HEK293 (cell line): ENCODE results near the gene EFCAB14.

Experiments used
- CTCF ChIA-PET: fragments of 350-600 bp; formaldehyde crosslinking; extraction: SDS; loops from one replicate; lab custom pipeline; 2021; ENCODE audit warnings: antibody characterized with exemption; lab: Yijun Ruan, JAX
- POLR2A ChIA-PET: fragments of 300-600 bp; formaldehyde crosslinking; extraction: SDS; loops from one replicate; lab custom pipeline; 2020; ENCODE audit warnings: antibody characterized with exemption, inconsistent platforms; lab: Yijun Ruan, JAX
- H3K27ac ChIP-seq: fragments of 200-500 bp; sonication (Bioruptor generic); 2 replicates; pipeline ENCODE4 v1.5.1; 2014; ENCODE audit warnings: low read depth, low read length, control low read depth, inconsistent platforms; ENCODE audit errors: extremely low read depth
- H3K36me3 ChIP-seq, 2 experiments: fragments of 200-500 bp in 1 of 2; sonication (Bioruptor generic) in 1 of 2; 1 replicate in 1 of 2; 2 replicates in 1 of 2; pipeline ENCODE4 v1.5.1; 2014 to 2017; ENCODE audit warnings: inconsistent platforms in 2 of 2, low read length in 2 of 2; ENCODE audit not compliant: control insufficient read depth in 2 of 2, insufficient read depth in 1 of 2
- H3K4me1 ChIP-seq: fragments of 200-500 bp; sonication (Bioruptor generic); 2 replicates; pipeline ENCODE4 v1.5.1; 2014; ENCODE audit warnings: mild to moderate bottlenecking, low read length, inconsistent platforms; ENCODE audit not compliant: control insufficient read depth, insufficient read depth
- H3K4me3 ChIP-seq: 2 replicates; pipeline ENCODE4 v1.5.1; 2011; ENCODE audit warnings: low read depth, mild to moderate bottlenecking, control low read depth, low read length, moderate library complexity
- H3K9me3 ChIP-seq: fragments of 200-500 bp; sonication (Bioruptor generic); 2 replicates; pipeline ENCODE4 v1.5.1; 2014; ENCODE audit warnings: low read depth, low read length, inconsistent platforms; ENCODE audit not compliant: control insufficient read depth, insufficient read depth
- BCL11A ChIP-seq: fragments of 450-650 bp; formaldehyde crosslinking; IDR thresholded peaks from 2 replicates; pipeline ENCODE4 v1.5.1; 2016; ENCODE audit warnings: low read depth, missing biosample characterization, missing genetic modification characterization
- GLI2 ChIP-seq: fragments of 450-650 bp; formaldehyde crosslinking; IDR thresholded peaks from 2 replicates; pipeline ENCODE4; 2017; ENCODE audit warnings: missing biosample characterization, missing genetic modification characterization, low read depth, borderline replicate concordance
- GLIS1 ChIP-seq: fragments of 450-650 bp; formaldehyde crosslinking; IDR thresholded peaks from 2 replicates; pipeline ENCODE4 v1.5.1; 2016; ENCODE audit warnings: missing biosample characterization, missing genetic modification characterization
- GLIS2 ChIP-seq: fragments of 450-650 bp; formaldehyde crosslinking; IDR thresholded peaks from 2 replicates; pipeline ENCODE4 v1.5.1; 2016; ENCODE audit warnings: missing biosample characterization, missing genetic modification characterization
- KLF16 ChIP-seq: fragments of 450-650 bp; formaldehyde crosslinking; IDR thresholded peaks from 2 replicates; pipeline ENCODE4 v1.5.1; 2017; ENCODE audit warnings: missing biosample characterization, missing genetic modification characterization
- SP7 ChIP-seq: fragments of 450-650 bp; formaldehyde crosslinking; IDR thresholded peaks from 2 replicates; pipeline ENCODE4 v1.5.1; 2016; ENCODE audit warnings: missing biosample characterization, missing genetic modification characterization
- ZNF10 ChIP-seq: fragments of 450-650 bp; formaldehyde crosslinking; IDR thresholded peaks from 2 replicates; pipeline ENCODE4 v1.5.1; 2017; ENCODE audit warnings: missing biosample characterization, missing genetic modification characterization
- ZNF132 ChIP-seq: fragments of 450-650 bp; formaldehyde crosslinking; IDR thresholded peaks from 2 replicates; pipeline ENCODE4 v1.5.1; 2017; ENCODE audit warnings: missing biosample characterization, missing genetic modification characterization, borderline replicate concordance
- ZNF175 ChIP-seq: fragments of 450-650 bp; formaldehyde crosslinking; IDR thresholded peaks from 2 replicates; pipeline ENCODE4 v1.5.1; 2016; ENCODE audit warnings: missing biosample characterization, missing genetic modification characterization
- ZNF184 ChIP-seq: fragments of 450-650 bp; IDR thresholded peaks from 2 replicates; pipeline ENCODE4 v1.5.1; 2018; ENCODE audit warnings: missing biosample characterization, mild to moderate bottlenecking, missing genetic modification characterization
- ZNF202 ChIP-seq: fragments of 450-650 bp; formaldehyde crosslinking; IDR thresholded peaks from 2 replicates; pipeline ENCODE4 v1.5.1; 2016; ENCODE audit warnings: missing biosample characterization, missing genetic modification characterization, borderline replicate concordance
- ZNF23 ChIP-seq: fragments of 450-650 bp; formaldehyde crosslinking; IDR thresholded peaks from 2 replicates; pipeline ENCODE4 v1.5.1; 2016; ENCODE audit warnings: missing biosample characterization, missing genetic modification characterization, borderline replicate concordance
- ZNF248 ChIP-seq: fragments of 450-650 bp; formaldehyde crosslinking; IDR thresholded peaks from 2 replicates; pipeline ENCODE4 v1.5.1; 2017; ENCODE audit warnings: missing biosample characterization, missing genetic modification characterization
- ZNF394 ChIP-seq: fragments of 450-650 bp; formaldehyde crosslinking; IDR thresholded peaks from 2 replicates; pipeline ENCODE4 v1.5.1; 2016; ENCODE audit warnings: missing biosample characterization, missing genetic modification characterization, mild to moderate bottlenecking, moderate library complexity, borderline replicate concordance
- ZNF501 ChIP-seq: fragments of 450-650 bp; formaldehyde crosslinking; IDR thresholded peaks from 2 replicates; pipeline ENCODE4 v1.5.1; 2016; ENCODE audit warnings: missing biosample characterization, missing genetic modification characterization
- ZSCAN30 ChIP-seq: fragments of 450-650 bp; IDR thresholded peaks from 2 replicates; pipeline ENCODE4 v1.5.1; 2018; ENCODE audit warnings: missing biosample characterization, mild to moderate bottlenecking, missing genetic modification characterization, moderate library complexity
- TF ChIP-seq, protein P1 (sequence below): fragments of 450-650 bp; formaldehyde crosslinking; conservative IDR thresholded peaks from 2 replicates; pipeline ENCODE4 v1.5.1; 2016; ENCODE audit warnings: low read depth, missing biosample characterization, missing genetic modification characterization
- TF ChIP-seq, protein P2 (sequence below): fragments of 450-650 bp; formaldehyde crosslinking; IDR thresholded peaks from 2 replicates; pipeline ENCODE4 v1.5.1; 2016; ENCODE audit warnings: missing biosample characterization, missing genetic modification characterization
- TF ChIP-seq, protein P3 (sequence below): fragments of 450-650 bp; formaldehyde crosslinking; IDR thresholded peaks from 2 replicates; pipeline ENCODE4 v1.5.1; 2016; ENCODE audit warnings: missing biosample characterization, missing genetic modification characterization
- TF ChIP-seq, protein P4 (sequence below): fragments of 450-650 bp; formaldehyde crosslinking; IDR thresholded peaks from 2 replicates; pipeline ENCODE4 v1.5.1; 2017; ENCODE audit warnings: missing biosample characterization, missing genetic modification characterization

EFCAB14 gene

DNA sequence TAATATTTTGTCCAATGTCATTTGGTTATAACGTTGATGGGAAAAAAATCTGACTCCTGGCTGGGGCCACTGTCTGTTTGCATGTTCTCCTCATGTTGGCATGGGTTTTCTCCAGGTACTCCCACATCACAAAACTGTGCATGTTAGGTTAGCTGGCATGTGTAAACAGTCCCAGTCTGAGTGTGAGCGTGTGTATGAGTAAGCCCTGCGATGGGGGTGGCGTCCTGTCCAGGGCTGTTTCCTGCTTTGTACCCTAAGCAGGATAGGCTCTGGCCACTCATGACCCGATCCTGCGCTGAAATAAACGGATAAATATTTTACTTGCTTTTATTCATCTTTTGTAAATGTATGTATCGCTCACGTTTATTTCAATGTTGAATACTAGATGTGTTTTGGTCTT, 13.5 kb downstream of the EFCAB14 start (continued):
- TF ChIP-seq, protein P1, sequence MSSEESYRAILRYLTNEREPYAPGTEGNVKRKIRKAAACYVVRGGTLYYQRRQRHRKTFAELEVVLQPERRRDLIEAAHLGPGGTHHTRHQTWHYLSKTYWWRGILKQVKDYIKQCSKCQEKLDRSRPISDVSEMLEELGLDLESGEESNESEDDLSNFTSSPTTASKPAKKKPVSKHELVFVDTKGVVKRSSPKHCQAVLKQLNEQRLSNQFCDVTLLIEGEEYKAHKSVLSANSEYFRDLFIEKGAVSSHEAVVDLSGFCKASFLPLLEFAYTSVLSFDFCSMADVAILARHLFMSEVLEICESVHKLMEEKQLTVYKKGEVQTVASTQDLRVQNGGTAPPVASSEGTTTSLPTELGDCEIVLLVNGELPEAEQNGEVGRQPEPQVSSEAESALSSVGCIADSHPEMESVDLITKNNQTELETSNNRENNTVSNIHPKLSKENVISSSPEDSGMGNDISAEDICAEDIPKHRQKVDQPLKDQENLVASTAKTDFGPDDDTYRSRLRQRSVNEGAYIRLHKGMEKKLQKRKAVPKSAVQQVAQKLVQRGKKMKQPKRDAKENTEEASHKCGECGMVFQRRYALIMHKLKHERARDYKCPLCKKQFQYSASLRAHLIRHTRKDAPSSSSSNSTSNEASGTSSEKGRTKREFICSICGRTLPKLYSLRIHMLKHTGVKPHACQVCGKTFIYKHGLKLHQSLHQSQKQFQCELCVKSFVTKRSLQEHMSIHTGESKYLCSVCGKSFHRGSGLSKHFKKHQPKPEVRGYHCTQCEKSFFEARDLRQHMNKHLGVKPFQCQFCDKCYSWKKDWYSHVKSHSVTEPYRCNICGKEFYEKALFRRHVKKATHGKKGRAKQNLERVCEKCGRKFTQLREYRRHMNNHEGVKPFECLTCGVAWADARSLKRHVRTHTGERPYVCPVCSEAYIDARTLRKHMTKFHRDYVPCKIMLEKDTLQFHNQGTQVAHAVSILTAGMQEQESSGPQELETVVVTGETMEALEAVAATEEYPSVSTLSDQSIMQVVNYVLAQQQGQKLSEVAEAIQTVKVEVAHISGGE (tag by site-specific recombination), result no peak

- ChIA-PET POLR2A (no interaction called here), CTCF (interaction anchor here (0.6 to 1.0 kb wide), 4 partner anchors 12 to 363 kb away, joined by 3 to 4 read pairs (median 4); no protein-coding TSS in a partner anchor)
- Histone ChIP-seq H3K4me3 (no peak overlapping the region), H3K9me3 (no peaks in the 10 kb centered on the region), H3K36me3 (peaks cover 25 to 87% of the 10 kb centered on the region in 2 experiments), H3K27ac (no peak overlapping the region), H3K4me1 (no peaks in the 10 kb centered on the region)
- TF ChIP-seq, protein P2, sequence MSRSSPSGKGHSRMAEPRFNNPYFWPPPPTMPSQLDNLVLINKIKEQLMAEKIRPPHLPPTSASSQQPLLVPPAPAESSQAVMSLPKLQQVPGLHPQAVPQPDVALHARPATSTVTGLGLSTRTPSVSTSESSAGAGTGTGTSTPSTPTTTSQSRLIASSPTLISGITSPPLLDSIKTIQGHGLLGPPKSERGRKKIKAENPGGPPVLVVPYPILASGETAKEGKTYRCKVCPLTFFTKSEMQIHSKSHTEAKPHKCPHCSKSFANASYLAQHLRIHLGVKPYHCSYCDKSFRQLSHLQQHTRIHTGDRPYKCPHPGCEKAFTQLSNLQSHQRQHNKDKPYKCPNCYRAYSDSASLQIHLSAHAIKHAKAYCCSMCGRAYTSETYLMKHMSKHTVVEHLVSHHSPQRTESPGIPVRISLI (tag by site-specific recombination), result peak; percentile 37; the same call in 1 of the 2 replicates
- TF ChIP-seq, protein P3, sequence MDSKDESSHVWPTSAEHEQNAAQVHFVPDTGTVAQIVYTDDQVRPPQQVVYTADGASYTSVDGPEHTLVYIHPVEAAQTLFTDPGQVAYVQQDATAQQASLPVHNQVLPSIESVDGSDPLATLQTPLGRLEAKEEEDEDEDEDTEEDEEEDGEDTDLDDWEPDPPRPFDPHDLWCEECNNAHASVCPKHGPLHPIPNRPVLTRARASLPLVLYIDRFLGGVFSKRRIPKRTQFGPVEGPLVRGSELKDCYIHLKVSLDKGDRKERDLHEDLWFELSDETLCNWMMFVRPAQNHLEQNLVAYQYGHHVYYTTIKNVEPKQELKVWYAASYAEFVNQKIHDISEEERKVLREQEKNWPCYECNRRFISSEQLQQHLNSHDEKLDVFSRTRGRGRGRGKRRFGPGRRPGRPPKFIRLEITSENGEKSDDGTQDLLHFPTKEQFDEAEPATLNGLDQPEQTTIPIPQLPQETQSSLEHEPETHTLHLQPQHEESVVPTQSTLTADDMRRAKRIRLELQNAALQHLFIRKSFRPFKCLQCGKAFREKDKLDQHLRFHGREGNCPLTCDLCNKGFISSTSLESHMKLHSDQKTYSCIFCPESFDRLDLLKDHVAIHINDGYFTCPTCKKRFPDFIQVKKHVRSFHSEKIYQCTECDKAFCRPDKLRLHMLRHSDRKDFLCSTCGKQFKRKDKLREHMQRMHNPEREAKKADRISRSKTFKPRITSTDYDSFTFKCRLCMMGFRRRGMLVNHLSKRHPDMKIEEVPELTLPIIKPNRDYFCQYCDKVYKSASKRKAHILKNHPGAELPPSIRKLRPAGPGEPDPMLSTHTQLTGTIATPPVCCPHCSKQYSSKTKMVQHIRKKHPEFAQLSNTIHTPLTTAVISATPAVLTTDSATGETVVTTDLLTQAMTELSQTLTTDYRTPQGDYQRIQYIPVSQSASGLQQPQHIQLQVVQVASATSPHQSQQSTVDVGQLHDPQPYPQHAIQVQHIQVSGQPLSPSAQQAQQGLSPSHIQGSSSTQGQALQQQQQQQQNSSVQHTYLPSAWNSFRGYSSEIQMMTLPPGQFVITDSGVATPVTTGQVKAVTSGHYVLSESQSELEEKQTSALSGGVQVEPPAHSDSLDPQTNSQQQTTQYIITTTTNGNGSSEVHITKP (tag by site-specific recombination), result no peak
- peak; percentile 41; the same call in 1 of the 2 replicates for TF ChIP-seq GLIS1 (tag by site-specific recombination)
These were observed 14.8 kb downstream of the EFCAB14 start for GRCh38 chr1:46703927-46704641.

- ChIA-PET CTCF (interaction anchor here (0.8 kb wide), 1 partner anchor 257 kb away, joined by 3 read pairs; no protein-coding TSS in a partner anchor), POLR2A (no interaction called here)
- Histone ChIP-seq H3K4me3 (no peak overlapping the region), H3K36me3 (peaks cover 6 to 85% of the 10 kb centered on the region in 2 experiments), H3K4me1 (no peaks in the 10 kb centered on the region), H3K27ac (no peak overlapping the region), H3K9me3 (no peaks in the 10 kb centered on the region)
- TF ChIP-seq ZNF501 (no peak), KLF16 (tag by site-specific recombination) (no peak), ZSCAN30 (no peak), ZNF202 (no peak), BCL11A (tag by site-specific recombination) (no peak), ZNF248 (tag by site-specific recombination) (no peak), ZNF175 (tag by site-specific recombination) (no peak), GLI2 (tag by site-specific recombination) (no peak), ZNF10 (tag by site-specific recombination) (no peak), ZNF132 (tag by site-specific recombination) (no peak), SP7 (tag by site-specific recombination) (no peak), GLIS2 (no peak), ZNF394 (tag by site-specific recombination) (no peak), ZNF184 (tag by site-specific recombination) (no peak), ZNF23 (tag by site-specific recombination) (no peak)
- TF ChIP-seq, protein P4, sequence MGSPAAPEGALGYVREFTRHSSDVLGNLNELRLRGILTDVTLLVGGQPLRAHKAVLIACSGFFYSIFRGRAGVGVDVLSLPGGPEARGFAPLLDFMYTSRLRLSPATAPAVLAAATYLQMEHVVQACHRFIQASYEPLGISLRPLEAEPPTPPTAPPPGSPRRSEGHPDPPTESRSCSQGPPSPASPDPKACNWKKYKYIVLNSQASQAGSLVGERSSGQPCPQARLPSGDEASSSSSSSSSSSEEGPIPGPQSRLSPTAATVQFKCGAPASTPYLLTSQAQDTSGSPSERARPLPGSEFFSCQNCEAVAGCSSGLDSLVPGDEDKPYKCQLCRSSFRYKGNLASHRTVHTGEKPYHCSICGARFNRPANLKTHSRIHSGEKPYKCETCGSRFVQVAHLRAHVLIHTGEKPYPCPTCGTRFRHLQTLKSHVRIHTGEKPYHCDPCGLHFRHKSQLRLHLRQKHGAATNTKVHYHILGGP, result no peak
These were observed 19.2 kb downstream of the EFCAB14 start for GRCh38 chr1:46699666-46700065.
